Head of caudate nucleus (tissue), 42 donors: Measurements from ENCODE around the gene INPP5D.
"Not testable (repeated sequence)": the region's sequence is repeated elsewhere in the genome, so short reads cannot be mapped to it uniquely, and the experiment has no call there.

Source experiments
- DNase-seq, 42 donors: peaks; one replicate each; pipeline versions ENCODE4 v3.0.0 to v3.0.0-alpha.2; 2020 to 2021; ENCODE audit warnings: mixed read lengths in 7 of 42
- intact Hi-C: fragments of 100-400 bp; cut with DNase I; formaldehyde crosslinking; loops from one replicate; pipeline ENCODE4 v1.15.0; 2022

Gene INPP5D

GRCh38 chr2:233146194-233146593, 86.1 kb downstream of the INPP5D start:
- intact Hi-C loops: no loop called here
- no peak for DNase-seq

- intact Hi-C loops: no loop called here
- peak in 1 of 42 donors; percentile 16 for DNase-seq
Measured at GRCh38 chr2:233147136-233147828, 87.1 kb downstream of the INPP5D start.

- DNase-seq: no peak
- intact Hi-C loops: no loop called here
Measured at GRCh38 chr2:233147829-233148167, 87.7 kb downstream of the INPP5D start.

- no peak for DNase-seq
- intact Hi-C loops: no loop called here
Measured at GRCh38 chr2:233148354-233148753, 88.2 kb downstream of the INPP5D start.

- peak in 32 of 42 donors; percentile 9 to 60 (median 36) for DNase-seq
- intact Hi-C loops: no loop called here
Measured at GRCh38 chr2:233152541-233152940, 92.4 kb downstream of the INPP5D start.

- intact Hi-C loops: no loop called here
- no peak for DNase-seq
Measured at GRCh38 chr2:233153146-233153798, 93.1 kb downstream of the INPP5D start.

- DNase-seq: no peak
- intact Hi-C loops: no loop called here
Measured at GRCh38 chr2:233156001-233156400, 95.9 kb downstream of the INPP5D start.

- intact Hi-C loops: not testable (repeated sequence)
Measured at GRCh38 chr2:233156461-233156860, 96.3 kb downstream of the INPP5D start.

GRCh38 chr2:233161730-233162129, 101.6 kb downstream of the INPP5D start:
- intact Hi-C loops: no loop called here
- DNase-seq: no peak

More at GRCh38 chr2:233156461-233156860, 96.3 kb downstream of the INPP5D start:
- DNase-seq: not testable (repeated sequence)

GRCh38 chr2:233162770-233163169, 102.6 kb downstream of the INPP5D start:
- intact Hi-C loops: no loop called here
- no peak for DNase-seq

GRCh38 chr2:233163486-233164103, 103.5 kb downstream of the INPP5D start:
- no peak for DNase-seq

GRCh38 chr2:233164128-233164635, 104.0 kb downstream of the INPP5D start:
- intact Hi-C loops: no loop called here
- no peak for DNase-seq

More at GRCh38 chr2:233163486-233164103, 103.5 kb downstream of the INPP5D start:
- intact Hi-C loops: no loop called here

- intact Hi-C loops: no loop called here
- no peak for DNase-seq
Measured at GRCh38 chr2:233164967-233165366, 104.8 kb downstream of the INPP5D start.

GRCh38 chr2:233165543-233165894, 105.4 kb downstream of the INPP5D start:
- DNase-seq: no peak
- intact Hi-C loops: no loop called here

- intact Hi-C loops: no loop called here
- DNase-seq: peak in 4 of 42 donors; percentile 14 to 42 (median 32)
Measured at GRCh38 chr2:233165895-233166661, 105.9 kb downstream of the INPP5D start.

- no peak for DNase-seq
- intact Hi-C loops: no loop called here
Measured at GRCh38 chr2:233168445-233168844, 108.3 kb downstream of the INPP5D start.

GRCh38 chr2:233168919-233169318, 108.8 kb downstream of the INPP5D start:
- intact Hi-C loops: no loop called here
- no peak for DNase-seq

- no peak for DNase-seq
- intact Hi-C loops: no loop called here
Measured at GRCh38 chr2:233171344-233171743, 111.2 kb downstream of the INPP5D start.

GRCh38 chr2:233173115-233173514, 113.0 kb downstream of the INPP5D start:
- intact Hi-C loops: no loop called here
- DNase-seq: no peak

- intact Hi-C loops: no loop called here
- DNase-seq: no peak
Measured at GRCh38 chr2:233174137-233174536, 114.0 kb downstream of the INPP5D start.
